GM23248 (cell line): ENCODE results near the gene HNRNPD. TPM values are rescaled to one million over a fixed set of nuclear protein-coding genes. Genes with fewer than 3 reads are reported as not detected.
"Not testable (repeated sequence)": the region's sequence is repeated elsewhere in the genome, so short reads cannot be mapped to it uniquely, and the experiment has no call there.

Source experiments
- DNase-seq: peaks from one replicate; pipeline ENCODE4 v3.0.0-alpha.2; 2015
- H2AFZ ChIP-seq: fragments of 200-600 bp; sonication (generic); 2 replicates; pipeline ENCODE4 v1.6.1; 2016; ENCODE audit warnings: antibody characterized with exemption
- H3F3A ChIP-seq: fragments of 200-600 bp; sonication (generic); 2 replicates; pipeline ENCODE4 v1.6.1; 2016; ENCODE audit warnings: mild to moderate bottlenecking, antibody characterized with exemption, mixed run types; ENCODE audit not compliant: insufficient read depth
- H3K27ac ChIP-seq: fragments of 200-600 bp; sonication (generic); 2 replicates; pipeline ENCODE4 v1.5.1; 2016; ENCODE audit warnings: mild to moderate bottlenecking
- H3K27me3 ChIP-seq: fragments of 200-600 bp; sonication (generic); replicated peaks from 2 replicates; pipeline ENCODE4 v1.6.1; 2016; ENCODE audit warnings: mild to moderate bottlenecking; ENCODE audit not compliant: insufficient read depth
- H3K36me3 ChIP-seq: fragments of 200-600 bp; sonication (generic); 2 replicates; pipeline ENCODE4 v1.6.1; 2016; ENCODE audit warnings: low read depth, mild to moderate bottlenecking
- H3K4me1 ChIP-seq: fragments of 200-600 bp; sonication (generic); 2 replicates; pipeline ENCODE4 v1.6.1; 2016; ENCODE audit warnings: mild to moderate bottlenecking; ENCODE audit not compliant: insufficient read depth
- H3K4me2 ChIP-seq: fragments of 200-600 bp; sonication (generic); one replicate; pipeline ENCODE4 v1.6.1; 2016; ENCODE audit warnings: mild to moderate bottlenecking; ENCODE audit not compliant: unreplicated experiment
- H3K4me3 ChIP-seq: fragments of 200-600 bp; sonication (generic); 2 replicates; pipeline ENCODE4 v1.5.1; 2016; ENCODE audit warnings: mild to moderate bottlenecking
- H3K79me2 ChIP-seq: fragments of 200-600 bp; sonication (generic); 2 replicates; pipeline ENCODE4 v1.6.1; 2016; ENCODE audit warnings: mild to moderate bottlenecking; ENCODE audit not compliant: insufficient read depth
- H3K9ac ChIP-seq: fragments of 200-600 bp; sonication (generic); 2 replicates; pipeline ENCODE4 v1.6.1; 2016; ENCODE audit warnings: mild to moderate bottlenecking
- H3K9me2 ChIP-seq: fragments of 200-600 bp; sonication (generic); 2 replicates; pipeline ENCODE4 v1.6.1; 2016; ENCODE audit warnings: mixed run types, mild to moderate bottlenecking, moderate library complexity; ENCODE audit not compliant: insufficient read depth
- H3K9me3 ChIP-seq: fragments of 200-600 bp; sonication (generic); one replicate; pipeline ENCODE4 v1.6.1; 2017; ENCODE audit warnings: low read depth
- H4K20me1 ChIP-seq: fragments of 200-600 bp; sonication (generic); 2 replicates; pipeline ENCODE4 v1.6.0; 2016; ENCODE audit not compliant: insufficient read depth
- EZH2 ChIP-seq: fragments of 200-600 bp; sonication (generic); IDR thresholded peaks from 2 replicates; pipeline ENCODE4 v1.6.1; 2018; ENCODE audit warnings: antibody characterized with exemption, mild to moderate bottlenecking; ENCODE audit not compliant: insufficient read depth, poor library complexity, severe bottlenecking
- EZH2phosphoT487 ChIP-seq: fragments of 200-600 bp; sonication (generic); IDR thresholded peaks from 2 replicates; pipeline ENCODE4 v1.6.1; 2018; ENCODE audit warnings: antibody characterized with exemption, moderate library complexity, mild to moderate bottlenecking, low read depth; ENCODE audit not compliant: insufficient read depth
- WGBS, 2 experiments: methylation state at CpG; one replicate each; pipeline ENCODE4 v1.1.6; 2015 to 2017; ENCODE audit warnings: low lambda C conversion rate in 2 of 2, low coverage in 1 of 2; ENCODE audit errors: missing lambda C conversion rate in 2 of 2; 5-methylcytosine and 5-hydroxymethylcytosine counted together
- in situ Hi-C: fragments of 300-500 bp; cut with MboI; formaldehyde crosslinking; loops from 2 replicates; pipeline ENCODE4 v1.15.0; 2020
- polyA plus RNA-seq: library from polyadenylated mRNA; unstranded; fragments of >200 nt; fragmentation: Nextera tagmentation; extraction: Ambion mirVana; gene quantifications from 2 replicates; pipeline ENCODE4 v1.2.1, GENCODE V29; 2016
- small RNA-seq: library from RNA; depleted of rRNA; stranded (forward); fragments of <200 nt; gene quantifications from one replicate; pipeline ENCODE3, GENCODE V24; 2014; ENCODE audit warnings: low read depth, low replicate concordance
- total RNA-seq: library from RNA; depleted of rRNA; stranded (reverse); fragments of >200 nt; shearing (Covaris generic); gene quantifications from 2 replicates; pipeline ENCODE4 v1.2.3, GENCODE V29; 2014; rRNA removed

Gene HNRNPD
- total and polyA plus RNA-seq, 2 experiments from 2014 or later, result 31.2 to 118 TPM

DNA sequence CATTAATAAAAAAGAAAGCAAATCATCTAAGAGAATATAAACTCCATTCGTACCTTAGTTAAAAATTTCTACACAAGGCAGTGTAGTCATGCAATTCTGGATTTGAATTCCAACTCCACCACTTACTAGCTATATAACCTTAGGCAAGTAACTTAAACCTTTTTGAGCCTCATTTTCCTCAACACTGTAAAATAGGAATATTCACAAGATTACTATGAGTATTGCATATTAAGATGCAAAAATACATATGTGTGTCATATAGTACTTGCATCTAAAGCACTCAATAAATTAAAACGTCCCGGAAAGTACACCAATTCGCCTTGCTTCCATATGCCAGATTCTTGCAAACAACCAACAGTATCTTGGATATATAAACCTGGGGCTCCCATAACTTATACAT is 42.0 kb downstream of the HNRNPD start:
- in situ Hi-C loops, result no loop called here
- no peaks in the 10 kb centered on the region for H3K27me3 ChIP-seq
- H3K36me3 ChIP-seq, result no peaks in the 10 kb centered on the region
- H3K4me1 ChIP-seq, result no peaks in the 10 kb centered on the region
- no peaks in the 10 kb centered on the region for H3K9me2 ChIP-seq
- H3K79me2 ChIP-seq, result no peaks in the 10 kb centered on the region
- 35 to 48% methylated on average over 4 of the region's 4 CpGs for WGBS, 2 experiments
- H3K9ac ChIP-seq, result no peak overlapping the region
- H3K9me3 ChIP-seq, result no peaks in the 10 kb centered on the region
- no peak overlapping the region for H3K4me3 ChIP-seq
- no peak overlapping the region for H2AFZ ChIP-seq
- H3K4me2 ChIP-seq, result no peak overlapping the region
- DNase-seq, result no peak
- TF ChIP-seq EZH2 (no peak), EZH2phosphoT487 (no peak)
- no peak overlapping the region for H3K27ac ChIP-seq
- H4K20me1 ChIP-seq, result no peaks in the 10 kb centered on the region
- no peaks in the 10 kb centered on the region for H3F3A ChIP-seq

DNA sequence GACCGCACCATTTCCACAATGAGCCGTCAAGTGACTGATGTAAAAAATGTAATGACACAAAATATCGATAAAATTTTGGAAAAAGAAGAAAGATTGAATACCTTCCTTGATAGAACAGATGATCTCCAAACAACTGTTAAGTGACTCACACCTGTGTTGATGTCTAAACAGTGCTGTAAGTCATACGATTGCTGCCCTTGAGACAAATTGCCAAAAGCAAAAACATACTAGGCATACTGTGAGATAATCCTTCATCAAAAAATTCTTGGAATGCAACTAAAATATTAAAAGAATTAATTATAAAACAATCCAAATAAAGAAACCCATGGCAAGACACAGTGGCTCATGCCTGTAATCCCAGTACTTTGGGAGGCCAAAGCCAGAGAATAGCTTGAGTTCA is 53.4 kb downstream of the HNRNPD start:
- no peaks in the 10 kb centered on the region for H3K27me3 ChIP-seq
- no peaks in the 10 kb centered on the region for H4K20me1 ChIP-seq
- in situ Hi-C loops, result no loop called here
- H3K36me3 ChIP-seq, result no peaks in the 10 kb centered on the region
- H3K79me2 ChIP-seq, result no peaks in the 10 kb centered on the region
- WGBS, 2 experiments, result 80 to 82% methylated on average over 4 of the region's 4 CpGs
- H3K9ac ChIP-seq, result no peak overlapping the region
- no peaks in the 10 kb centered on the region for H3K9me2 ChIP-seq
- TF ChIP-seq EZH2phosphoT487 (no peak), EZH2 (no peak)
- no peak overlapping the region for H3K4me2 ChIP-seq
- H3K4me1 ChIP-seq, result no peaks in the 10 kb centered on the region
- H3F3A ChIP-seq, result no peaks in the 10 kb centered on the region
- no peaks in the 10 kb centered on the region for H3K9me3 ChIP-seq
- H2AFZ ChIP-seq, result no peak overlapping the region
- no peak overlapping the region for H3K27ac ChIP-seq
- no peak for DNase-seq
- no peak overlapping the region for H3K4me3 ChIP-seq

GRCh38 chr4:82303063-82303462 is 70.7 kb downstream of the HNRNPD start:
- H3K79me2 ChIP-seq, in situ Hi-C loops, H3K27ac ChIP-seq, H3K36me3 ChIP-seq, H3K9me3 ChIP-seq, H3K27me3 ChIP-seq, H2AFZ ChIP-seq, H3K4me2 ChIP-seq, H3F3A ChIP-seq, H3K4me3 ChIP-seq, H4K20me1 ChIP-seq, H3K9ac ChIP-seq, DNase-seq, H3K9me2 ChIP-seq, H3K4me1 ChIP-seq: not testable (repeated sequence)
- WGBS, 2 experiments, result 73 to 81% methylated on average over 12 to 13 of the region's 13 CpGs

Small RNAs within 50 kb of the gene (small RNA-seq; reads per million reads assigned to genes)
- not detected for gene RF00150

Other genes starting within 250 kb of the HNRNPD start
- gene HNRNPDL, start 56.5 kb upstream of the HNRNPD start, total RNA-seq, result 150 and 163 TPM in 2 replicates
- 130 and 132 TPM in 2 replicates for gene HNRNPDL, start 56.5 kb upstream of the HNRNPD start, polyA plus RNA-seq
- 34.0 and 41.4 TPM in 2 replicates for gene ENOPH1, start 56.6 kb upstream of the HNRNPD start, total RNA-seq
- 35.6 and 36.9 TPM in 2 replicates for gene ENOPH1, start 56.6 kb upstream of the HNRNPD start, polyA plus RNA-seq
- gene TMEM150C, start 188.0 kb upstream of the HNRNPD start, total RNA-seq, result under 0.01 and 0.22 TPM in 2 replicates
- gene TMEM150C, start 188.0 kb upstream of the HNRNPD start, polyA plus RNA-seq, result 0.44 and 0.84 TPM in 2 replicates